GM19452 (cell line): ENCODE data around the gene AGO4.
"Not testable (repeated sequence)": the region's sequence is repeated elsewhere in the genome, so short reads cannot be mapped to it uniquely, and the experiment has no call there.

Experiments used
- ATAC-seq: cut with Tn5 transposase; IDR thresholded peaks from one replicate; pipeline ENCODE4 v1.9.1; 2021; ENCODE audit not compliant: unreplicated experiment

AGO4 gene

GRCh38 chr1:35807614-35808449, at the start of gene AGO4:
TSS of gene AGO4 (plus strand) at chr1:35808016. CDS start at chr1:35808417, 401 bp downstream.
- no peak for ATAC-seq

GRCh38 chr1:35762141-35762540, 45.7 kb upstream of the AGO4 start:
- ATAC-seq = no peak

DNA sequence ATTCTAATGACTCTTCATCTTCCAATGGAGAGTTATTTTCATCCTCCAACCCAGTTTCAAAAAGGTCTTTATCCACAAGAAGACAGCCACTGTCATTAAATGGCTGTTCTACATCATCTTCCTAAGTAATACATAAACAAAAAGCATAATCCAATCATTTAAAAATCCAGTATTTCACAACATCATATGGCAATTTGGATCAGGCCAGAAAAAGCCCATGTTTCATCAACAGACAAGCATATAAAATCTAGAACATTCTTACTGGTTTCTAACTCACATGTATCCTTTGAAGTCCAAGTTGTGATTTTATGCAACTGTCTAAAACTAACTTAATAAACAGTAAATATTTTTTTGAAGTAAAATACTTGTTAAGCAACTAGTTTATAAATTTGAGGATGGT, 44.6 kb upstream of the AGO4 start:
- ATAC-seq = no peak

DNA sequence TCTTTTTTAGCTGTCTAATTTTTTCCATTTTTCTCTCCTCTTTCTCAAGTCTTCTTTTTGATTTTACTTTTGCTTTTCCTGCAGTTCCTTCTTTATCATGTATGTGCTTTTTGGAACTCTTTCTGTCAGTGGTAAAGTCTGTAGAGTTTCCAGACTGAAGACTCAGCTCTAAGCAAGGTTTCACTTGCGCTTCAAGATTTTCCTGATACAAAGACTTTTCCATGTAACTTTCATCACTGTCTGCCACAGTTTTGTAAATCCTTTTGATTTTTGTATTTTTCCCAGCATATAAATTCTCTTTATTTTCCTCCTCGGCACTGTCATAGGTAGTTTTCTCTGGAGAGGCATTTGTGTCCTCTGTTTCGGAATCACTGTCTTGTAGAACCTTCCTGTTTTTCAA, 43.5 kb upstream of the AGO4 start:
- no peak for ATAC-seq

- ATAC-seq = no peak
Observed at GRCh38 chr1:35768350-35769187, 39.2 kb upstream of the AGO4 start.

DNA sequence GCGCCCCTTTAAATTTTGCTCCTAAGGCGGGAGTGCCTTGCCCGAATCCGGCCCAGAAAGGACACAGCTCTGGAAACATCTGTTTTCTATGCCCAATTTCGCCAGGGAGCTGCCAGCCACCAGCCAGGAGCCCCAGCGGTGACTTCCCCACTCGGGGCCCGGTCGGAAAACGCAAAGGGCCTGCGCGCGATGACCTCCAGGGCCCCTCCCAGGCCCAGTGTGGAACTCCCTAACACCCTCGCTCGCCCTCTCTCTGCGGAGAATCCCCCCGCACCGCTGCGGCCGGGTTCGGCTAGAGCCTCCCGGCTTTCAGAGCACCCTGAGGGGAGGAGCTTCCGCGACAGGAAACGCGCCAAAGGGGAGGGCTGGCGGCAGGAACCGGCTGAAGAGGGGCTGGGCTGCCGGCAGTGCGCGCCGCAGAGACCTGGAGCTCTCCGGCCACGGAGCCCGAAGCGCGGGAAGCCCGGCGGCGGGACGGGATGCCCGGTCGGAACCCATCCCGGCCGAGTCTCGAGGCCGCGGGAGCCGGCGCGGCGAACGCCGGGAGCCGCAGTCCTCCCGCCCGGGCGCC, 38.5 kb upstream of the AGO4 start:
- peak; percentile 83 for ATAC-seq

GRCh38 chr1:35773711-35774110, 34.1 kb upstream of the AGO4 start:
- no peak for ATAC-seq

- ATAC-seq = not testable (repeated sequence)
Observed at GRCh38 chr1:35776172-35776571, 31.6 kb upstream of the AGO4 start.

- no peak for ATAC-seq
Observed at GRCh38 chr1:35777109-35777508, 30.7 kb upstream of the AGO4 start.

- no peak for ATAC-seq
Observed at GRCh38 chr1:35783055-35783583, 24.7 kb upstream of the AGO4 start.

- not testable (repeated sequence) for ATAC-seq
Observed at GRCh38 chr1:35784364-35784763, 23.5 kb upstream of the AGO4 start.

DNA sequence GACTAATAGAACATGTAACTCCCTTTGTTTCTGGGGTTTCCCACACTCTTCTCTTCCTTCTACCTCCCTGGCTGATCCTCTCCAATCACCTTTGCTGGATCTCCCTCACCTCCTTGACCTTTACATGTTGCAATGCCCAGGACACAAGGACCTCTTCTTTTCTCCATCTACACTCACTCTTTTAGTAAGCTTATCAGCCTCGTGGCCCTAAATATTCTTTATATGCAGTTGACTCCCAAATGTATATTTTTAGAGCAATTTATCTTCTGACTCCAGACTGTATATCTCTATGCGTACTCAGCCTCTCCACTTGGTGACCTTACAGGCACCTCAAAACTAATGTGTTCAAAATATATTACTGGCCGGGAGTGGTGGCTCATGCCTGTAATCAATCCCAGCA, 19.7 kb upstream of the AGO4 start:
- no peak for ATAC-seq

GRCh38 chr1:35790670-35791069, 17.1 kb upstream of the AGO4 start:
- ATAC-seq = no peak

DNA sequence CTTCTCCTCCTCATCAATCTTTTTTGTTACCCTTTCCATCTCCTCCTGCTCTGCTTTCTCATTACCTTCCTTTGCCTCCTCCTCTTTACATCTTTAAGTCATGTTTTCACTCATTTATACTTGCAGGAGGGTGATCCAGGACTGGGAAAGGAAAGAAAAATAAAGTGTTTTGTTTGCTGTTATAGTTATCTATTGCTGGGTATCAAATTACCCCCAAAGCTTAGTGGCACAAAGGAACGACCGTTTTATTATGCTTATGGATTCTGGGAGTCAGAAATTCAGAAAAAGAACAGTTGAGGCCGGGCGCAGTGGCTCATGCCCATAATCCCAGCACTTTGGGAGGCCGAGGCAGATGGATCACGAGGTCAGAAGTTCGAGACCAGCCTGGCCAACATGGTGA, 12.5 kb upstream of the AGO4 start:
- no peak for ATAC-seq

DNA sequence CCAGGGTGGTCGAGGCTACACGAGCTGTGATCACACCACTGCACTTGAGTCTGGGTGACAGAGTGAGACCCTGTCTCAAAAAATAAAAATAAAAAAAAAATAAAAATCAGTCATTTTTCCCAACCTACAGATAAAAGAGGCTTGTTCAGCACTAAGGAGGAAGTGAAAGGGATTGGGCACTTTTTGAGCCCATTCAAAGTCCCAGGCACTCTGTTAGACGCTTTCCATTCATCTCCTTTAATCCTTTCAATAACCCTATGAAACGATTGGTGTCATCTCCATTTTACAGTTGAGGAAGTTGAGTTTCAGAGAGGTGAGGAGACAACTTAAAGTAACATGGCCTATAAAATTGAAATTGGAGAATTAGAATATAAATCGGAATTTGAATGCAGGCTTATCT, 10.4 kb upstream of the AGO4 start:
- ATAC-seq = no peak

DNA sequence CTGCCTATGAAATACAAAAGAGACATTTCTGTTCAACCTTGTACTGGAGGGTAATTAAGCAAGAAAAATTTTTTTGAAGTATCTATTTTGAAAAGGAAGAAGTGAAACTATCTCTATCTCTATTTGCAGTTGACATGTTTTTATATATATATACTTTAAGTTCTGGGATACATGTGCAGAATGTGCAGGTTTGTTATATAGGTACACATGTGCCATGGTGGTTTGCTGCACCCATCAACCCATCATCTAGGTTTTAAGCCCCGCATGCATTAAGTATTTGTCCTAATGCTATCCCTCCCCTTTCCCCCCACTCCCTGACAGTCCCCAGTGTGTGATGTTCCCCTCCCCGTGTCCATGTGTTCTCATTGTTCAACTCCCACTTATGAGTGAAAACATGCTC, 9.8 kb upstream of the AGO4 start:
- ATAC-seq = not testable (repeated sequence)

- not testable (repeated sequence) for ATAC-seq
Observed at GRCh38 chr1:35800167-35800887, 7.5 kb upstream of the AGO4 start.

DNA sequence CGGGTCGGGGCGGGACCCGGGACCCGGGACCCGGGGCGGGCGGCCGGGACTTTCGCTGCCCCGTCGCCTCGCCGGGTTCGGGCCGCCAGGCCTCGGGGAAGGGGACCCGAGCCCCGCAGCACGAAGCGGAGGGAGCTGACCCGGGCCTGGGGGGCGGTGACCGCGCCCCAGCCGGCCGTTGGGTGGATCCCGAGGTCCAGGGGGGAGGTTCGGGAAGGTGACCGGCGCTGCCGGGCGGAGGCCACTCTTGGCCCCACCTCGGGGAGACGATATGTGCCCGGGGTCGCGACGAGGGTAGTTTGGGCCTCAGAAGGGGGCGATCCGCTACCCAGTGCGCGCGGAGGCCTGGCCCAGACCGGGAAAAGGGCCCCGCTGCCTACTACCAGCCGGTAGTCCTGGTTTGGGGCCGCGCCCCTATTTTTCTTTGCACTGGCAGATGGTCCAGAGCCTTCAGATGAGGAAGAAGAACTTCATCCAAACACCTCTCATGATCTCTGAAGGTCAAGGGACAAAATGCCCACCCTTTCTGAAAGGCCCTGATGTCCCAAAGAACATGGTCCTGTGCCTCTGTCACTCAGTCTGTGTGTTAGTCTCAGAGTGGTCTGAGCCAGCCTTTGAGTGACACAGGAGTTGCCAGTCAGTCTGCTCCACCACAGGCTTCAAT, 766 bp downstream of the AGO4 start:
- no peak for ATAC-seq

- ATAC-seq = no peak
Observed at GRCh38 chr1:35809114-35810095, 1.6 kb downstream of the AGO4 start.
